ENCODE measurements around the gene LGR5.

GRCh38 chr12:71460318-71460717, 20.7 kb downstream of the LGR5 start:
- no peak for TF ChIP-seq POLR2A (IDR thresholded peaks at IDR 0.05)
- TF ChIP-seq, protein P1, sequence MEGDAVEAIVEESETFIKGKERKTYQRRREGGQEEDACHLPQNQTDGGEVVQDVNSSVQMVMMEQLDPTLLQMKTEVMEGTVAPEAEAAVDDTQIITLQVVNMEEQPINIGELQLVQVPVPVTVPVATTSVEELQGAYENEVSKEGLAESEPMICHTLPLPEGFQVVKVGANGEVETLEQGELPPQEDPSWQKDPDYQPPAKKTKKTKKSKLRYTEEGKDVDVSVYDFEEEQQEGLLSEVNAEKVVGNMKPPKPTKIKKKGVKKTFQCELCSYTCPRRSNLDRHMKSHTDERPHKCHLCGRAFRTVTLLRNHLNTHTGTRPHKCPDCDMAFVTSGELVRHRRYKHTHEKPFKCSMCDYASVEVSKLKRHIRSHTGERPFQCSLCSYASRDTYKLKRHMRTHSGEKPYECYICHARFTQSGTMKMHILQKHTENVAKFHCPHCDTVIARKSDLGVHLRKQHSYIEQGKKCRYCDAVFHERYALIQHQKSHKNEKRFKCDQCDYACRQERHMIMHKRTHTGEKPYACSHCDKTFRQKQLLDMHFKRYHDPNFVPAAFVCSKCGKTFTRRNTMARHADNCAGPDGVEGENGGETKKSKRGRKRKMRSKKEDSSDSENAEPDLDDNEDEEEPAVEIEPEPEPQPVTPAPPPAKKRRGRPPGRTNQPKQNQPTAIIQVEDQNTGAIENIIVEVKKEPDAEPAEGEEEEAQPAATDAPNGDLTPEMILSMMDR (IDR thresholded peaks at IDR 0.05) = no peak
- no peak for TF ChIP-seq POLR2AphosphoS5 (IDR thresholded peaks at IDR 0.05)
